ENCODE measurements around the gene WNT4.

The WNT4 gene

GRCh38 chr1:22186311-22186710 is 43.4 kb upstream of the WNT4 start:
- H3K9me3 ChIP-seq (ENCODE audit: control insufficient read depth, insufficient read depth, low read length): no peaks in the 10 kb centered on the region
- H3K79me2 ChIP-seq (ENCODE audit: control insufficient read depth, low read length): no peaks in the 10 kb centered on the region
- no peaks in the 10 kb centered on the region for H3F3A ChIP-seq (ENCODE audit: control insufficient read depth, insufficient read depth)
- no peak overlapping the region for H3K4me3 ChIP-seq (ENCODE audit: low read length)
- no peaks in the 10 kb centered on the region for H3K9me2 ChIP-seq (replicated peaks; ENCODE audit: control insufficient read depth, low read length)
- TF ChIP-seq CTCF (IDR thresholded peaks at IDR 0.05; ENCODE audit: low read depth, low read length, poor library complexity, severe bottlenecking): no peak
- TF ChIP-seq EZH2phosphoT487 (IDR thresholded peaks at IDR 0.05; ENCODE audit: borderline replicate concordance, low read length): no peak
- no peaks in the 10 kb centered on the region for H4K20me1 ChIP-seq (ENCODE audit: control insufficient read depth, insufficient read depth, low read depth, low read length)
- H3K4me2 ChIP-seq (ENCODE audit: low read length): no peak overlapping the region
- H3K4me1 ChIP-seq (ENCODE audit: control insufficient read depth, low read length): no peaks in the 10 kb centered on the region
- H3K36me3 ChIP-seq (ENCODE audit: control insufficient read depth, low read length): no peaks in the 10 kb centered on the region
- H3K27ac ChIP-seq (ENCODE audit: low read depth, low read length): no peak overlapping the region
- peaks cover 5% of the 10 kb centered on the region; the same call in 1 of the 2 replicates for H3K27me3 ChIP-seq (ENCODE audit: control insufficient read depth, low read length)

GRCh38 chr1:22184892-22185612 is 42.2 kb upstream of the WNT4 start:
- Histone ChIP-seq H3K9me3 (ENCODE audit: control insufficient read depth, insufficient read depth, low read length) (no peaks in the 10 kb centered on the region), H3K36me3 (ENCODE audit: control insufficient read depth, low read length) (no peaks in the 10 kb centered on the region), H3K9me2 (replicated peaks; ENCODE audit: control insufficient read depth, low read length) (no peaks in the 10 kb centered on the region), H3F3A (ENCODE audit: control insufficient read depth, insufficient read depth) (no peaks in the 10 kb centered on the region), H3K4me2 (ENCODE audit: low read length) (no peak overlapping the region), H4K20me1 (ENCODE audit: control insufficient read depth, insufficient read depth, low read depth, low read length) (no peaks in the 10 kb centered on the region), H3K4me3 (ENCODE audit: low read length) (no peak overlapping the region), H3K27ac (ENCODE audit: low read depth, low read length) (no peak overlapping the region), H3K4me1 (ENCODE audit: control insufficient read depth, low read length) (no peaks in the 10 kb centered on the region), H3K27me3 (ENCODE audit: control insufficient read depth, low read length) (peaks cover 5% of the 10 kb centered on the region; the same call in 1 of the 2 replicates), H3K79me2 (ENCODE audit: control insufficient read depth, low read length) (no peaks in the 10 kb centered on the region)
- TF ChIP-seq CTCF (IDR thresholded peaks at IDR 0.05; ENCODE audit: low read depth, low read length, poor library complexity, severe bottlenecking) (no peak), EZH2phosphoT487 (IDR thresholded peaks at IDR 0.05; ENCODE audit: borderline replicate concordance, low read length) (no peak)

GRCh38 chr1:22184454-22184853 is 41.6 kb upstream of the WNT4 start:
- no peak for TF ChIP-seq CTCF (IDR thresholded peaks at IDR 0.05; ENCODE audit: low read depth, low read length, poor library complexity, severe bottlenecking)
- TF ChIP-seq EZH2phosphoT487 (IDR thresholded peaks at IDR 0.05; ENCODE audit: borderline replicate concordance, low read length): no peak
- H3K4me1 ChIP-seq (ENCODE audit: control insufficient read depth, low read length): no peaks in the 10 kb centered on the region
- no peak overlapping the region for H3K4me3 ChIP-seq (ENCODE audit: low read length)
- H3F3A ChIP-seq (ENCODE audit: control insufficient read depth, insufficient read depth): no peaks in the 10 kb centered on the region
- no peak overlapping the region for H3K27ac ChIP-seq (ENCODE audit: low read depth, low read length)
- no peaks in the 10 kb centered on the region for H3K79me2 ChIP-seq (ENCODE audit: control insufficient read depth, low read length)
- no peaks in the 10 kb centered on the region for H3K36me3 ChIP-seq (ENCODE audit: control insufficient read depth, low read length)
- H3K9me2 ChIP-seq (replicated peaks; ENCODE audit: control insufficient read depth, low read length): no peaks in the 10 kb centered on the region
- peaks cover 5% of the 10 kb centered on the region; the same call in 1 of the 2 replicates for H3K27me3 ChIP-seq (ENCODE audit: control insufficient read depth, low read length)
- no peaks in the 10 kb centered on the region for H3K9me3 ChIP-seq (ENCODE audit: control insufficient read depth, insufficient read depth, low read length)
- H4K20me1 ChIP-seq (ENCODE audit: control insufficient read depth, insufficient read depth, low read depth, low read length): no peaks in the 10 kb centered on the region
- H3K4me2 ChIP-seq (ENCODE audit: low read length): no peak overlapping the region

All from DOHH2 (cell line).